Measurements from ENCODE around the gene CGB2.
"Not testable (repeated sequence)": the region's sequence is repeated elsewhere in the genome, so short reads cannot be mapped to it uniquely, and the experiment has no call there.

The CGB2 gene

DNA sequence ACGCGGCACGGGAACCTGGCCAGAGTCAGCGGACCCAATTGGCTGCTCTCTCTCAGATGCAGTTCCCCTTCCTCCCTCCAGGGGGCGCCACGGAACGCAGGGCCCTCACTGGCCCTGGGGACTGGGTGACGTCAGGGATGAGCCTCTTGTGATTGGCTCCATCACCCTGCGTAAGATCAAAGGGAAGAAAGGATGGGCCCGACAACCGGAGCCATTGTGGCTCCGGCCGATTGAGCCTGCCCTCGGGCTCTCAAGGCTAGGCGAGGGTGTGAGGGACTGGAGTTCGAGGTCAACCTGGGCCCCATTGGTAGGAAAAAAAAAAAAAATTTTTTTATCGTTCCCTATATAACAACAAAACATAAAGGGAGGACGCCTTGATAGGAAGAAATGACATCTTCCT, 5.1 kb downstream of the CGB2 start, which contains the start of gene CGB1:
CGB1 (minus strand) TSS at position 81 of the 400 bp plus-strand sequence. CDS start 184 bp downstream, outside the sequence.
- H3K4me1 ChIP-seq (ENCODE audit: control insufficient read depth, insufficient read depth, low read length, poor library complexity, severe bottlenecking); H3K9me3 ChIP-seq (ENCODE audit: control insufficient read depth, low read length); H3K36me3 ChIP-seq (ENCODE audit: control insufficient read depth, insufficient read depth, low read length); H3K4me3 ChIP-seq (ENCODE audit: insufficient read depth, low read depth, low read length, poor library complexity, severe bottlenecking); H3K27ac ChIP-seq (ENCODE audit: insufficient read depth, low read length, poor library complexity, severe bottlenecking); H3K27me3 ChIP-seq (replicated peaks; ENCODE audit: control insufficient read depth, insufficient read depth, low read length, poor library complexity, severe bottlenecking): not testable (repeated sequence)
- DNase-seq, result peak in 1 of 3 donors; percentile 27

DNA sequence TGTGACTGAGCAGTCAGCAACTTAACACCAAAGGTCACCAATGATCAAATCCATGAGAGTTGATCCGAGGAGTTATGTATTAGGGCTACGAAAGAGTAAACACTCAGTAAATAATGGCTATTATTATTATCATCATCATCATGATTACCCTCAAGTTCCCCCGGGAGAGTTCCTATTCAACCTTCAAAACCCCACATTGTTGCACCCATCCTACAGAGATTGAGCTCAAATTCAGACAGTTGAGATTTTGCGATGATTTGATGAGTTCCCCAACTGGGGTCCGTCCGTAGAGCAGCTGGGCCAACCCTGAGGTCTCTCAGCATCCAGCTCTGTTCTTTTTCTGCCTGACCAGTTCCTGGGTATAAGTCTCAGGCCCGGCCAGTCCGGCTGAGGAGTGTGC, 6.4 kb downstream of the CGB2 start:
- H3K4me1 ChIP-seq (ENCODE audit: control insufficient read depth, insufficient read depth, low read length, poor library complexity, severe bottlenecking); H3K4me3 ChIP-seq (ENCODE audit: insufficient read depth, low read depth, low read length, poor library complexity, severe bottlenecking); H3K27ac ChIP-seq (ENCODE audit: insufficient read depth, low read length, poor library complexity, severe bottlenecking); H3K27me3 ChIP-seq (replicated peaks; ENCODE audit: control insufficient read depth, insufficient read depth, low read length, poor library complexity, severe bottlenecking); DNase-seq; H3K36me3 ChIP-seq (ENCODE audit: control insufficient read depth, insufficient read depth, low read length); H3K9me3 ChIP-seq (ENCODE audit: control insufficient read depth, low read length): not testable (repeated sequence)

DNA sequence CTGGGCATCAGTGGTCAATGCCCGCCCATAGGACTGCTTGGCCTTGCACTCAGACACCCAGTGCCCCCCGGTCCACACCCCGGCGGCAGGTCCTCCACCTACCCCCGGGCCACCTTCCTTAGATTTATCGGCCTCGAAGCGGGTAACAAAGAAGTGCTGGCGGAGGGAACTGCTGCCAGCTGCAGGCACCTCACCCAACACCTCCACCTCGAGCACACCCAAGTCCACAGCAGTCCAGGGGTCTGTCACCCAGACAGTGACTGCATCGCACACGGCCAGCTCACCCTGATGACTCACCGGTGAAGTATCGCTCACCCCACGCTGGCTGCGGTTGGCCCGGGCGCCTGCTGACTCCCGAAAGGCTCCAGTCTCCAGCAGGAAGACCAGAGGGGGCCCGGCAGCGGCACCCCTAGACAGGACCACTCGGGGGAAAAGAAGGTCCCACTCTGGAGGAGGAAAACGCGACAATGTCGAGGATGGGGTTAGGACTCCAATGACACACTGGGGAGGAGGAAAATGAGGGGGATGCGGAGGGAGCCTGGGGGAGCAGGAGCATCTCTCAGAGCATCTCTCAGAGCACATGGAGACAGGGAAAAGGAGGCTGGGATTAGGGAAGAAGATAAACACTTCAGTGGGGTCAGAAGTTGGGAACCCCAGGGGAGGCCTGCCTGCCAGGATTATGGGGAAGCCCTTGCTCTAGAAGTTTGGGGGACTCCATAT, 7.0 kb downstream of the CGB2 start:
- not testable (repeated sequence) for DNase-seq; H3K27ac ChIP-seq (ENCODE audit: insufficient read depth, low read length, poor library complexity, severe bottlenecking); H3K27me3 ChIP-seq (replicated peaks; ENCODE audit: control insufficient read depth, insufficient read depth, low read length, poor library complexity, severe bottlenecking); H3K9me3 ChIP-seq (ENCODE audit: control insufficient read depth, low read length); H3K36me3 ChIP-seq (ENCODE audit: control insufficient read depth, insufficient read depth, low read length); H3K4me1 ChIP-seq (ENCODE audit: control insufficient read depth, insufficient read depth, low read length, poor library complexity, severe bottlenecking); H3K4me3 ChIP-seq (ENCODE audit: insufficient read depth, low read depth, low read length, poor library complexity, severe bottlenecking)

DNA sequence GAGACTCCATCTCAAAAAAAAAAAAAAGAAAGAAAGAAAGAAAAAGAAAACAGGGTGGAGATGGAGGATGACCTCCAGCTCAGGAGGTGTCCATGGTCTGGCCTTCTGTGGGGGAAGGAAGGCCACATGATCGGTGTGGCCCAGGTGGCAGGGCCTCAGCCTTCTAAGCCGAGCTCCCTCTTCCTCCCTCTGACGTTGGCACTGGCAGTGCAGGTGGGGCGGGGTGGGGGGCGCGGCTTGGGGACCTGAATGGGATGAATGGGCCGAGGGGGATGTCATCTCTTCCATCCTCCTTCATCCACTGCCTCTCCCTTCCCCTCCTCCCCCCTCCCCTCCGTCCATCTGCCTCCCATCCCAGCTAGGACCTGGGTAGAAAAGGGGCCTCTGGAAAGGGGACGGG, 8.0 kb downstream of the CGB2 start:
- not testable (repeated sequence) for H3K9me3 ChIP-seq (ENCODE audit: control insufficient read depth, low read length); H3K27me3 ChIP-seq (replicated peaks; ENCODE audit: control insufficient read depth, insufficient read depth, low read length, poor library complexity, severe bottlenecking); H3K27ac ChIP-seq (ENCODE audit: insufficient read depth, low read length, poor library complexity, severe bottlenecking); H3K36me3 ChIP-seq (ENCODE audit: control insufficient read depth, insufficient read depth, low read length); DNase-seq; H3K4me1 ChIP-seq (ENCODE audit: control insufficient read depth, insufficient read depth, low read length, poor library complexity, severe bottlenecking); H3K4me3 ChIP-seq (ENCODE audit: insufficient read depth, low read depth, low read length, poor library complexity, severe bottlenecking)

DNA sequence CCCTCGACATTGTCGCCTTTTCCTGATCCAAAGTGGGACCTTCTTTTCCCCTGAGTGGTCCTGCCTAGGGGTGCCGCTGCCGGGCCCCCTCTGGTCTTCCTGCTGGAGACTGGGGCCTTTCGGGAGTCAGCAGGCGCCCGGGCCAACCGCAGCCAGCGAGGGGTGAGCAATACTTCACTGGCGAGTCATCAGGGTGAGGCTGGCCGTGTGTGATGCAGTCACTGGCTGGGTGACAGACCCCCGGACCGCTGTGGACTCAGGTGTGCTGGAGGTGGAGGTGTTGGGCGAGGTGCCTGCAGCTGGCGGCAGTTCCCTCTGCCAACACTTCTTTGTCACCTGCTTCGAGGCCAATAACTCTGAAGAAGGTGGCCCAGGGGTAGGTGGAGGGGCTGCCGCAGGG, 10.5 kb downstream of the CGB2 start:
- Histone ChIP-seq H3K36me3 (ENCODE audit: control insufficient read depth, insufficient read depth, low read length) (no peaks in the 10 kb centered on the region), H3K9me3 (ENCODE audit: control insufficient read depth, low read length) (no peaks in the 10 kb centered on the region), H3K27ac (ENCODE audit: insufficient read depth, low read length, poor library complexity, severe bottlenecking) (no peak overlapping the region), H3K27me3 (replicated peaks; ENCODE audit: control insufficient read depth, insufficient read depth, low read length, poor library complexity, severe bottlenecking) (no peaks in the 10 kb centered on the region), H3K4me3 (ENCODE audit: insufficient read depth, low read depth, low read length, poor library complexity, severe bottlenecking) (no peak overlapping the region), H3K4me1 (ENCODE audit: control insufficient read depth, insufficient read depth, low read length, poor library complexity, severe bottlenecking) (no peaks in the 10 kb centered on the region)
- DNase-seq, result no peak

DNA sequence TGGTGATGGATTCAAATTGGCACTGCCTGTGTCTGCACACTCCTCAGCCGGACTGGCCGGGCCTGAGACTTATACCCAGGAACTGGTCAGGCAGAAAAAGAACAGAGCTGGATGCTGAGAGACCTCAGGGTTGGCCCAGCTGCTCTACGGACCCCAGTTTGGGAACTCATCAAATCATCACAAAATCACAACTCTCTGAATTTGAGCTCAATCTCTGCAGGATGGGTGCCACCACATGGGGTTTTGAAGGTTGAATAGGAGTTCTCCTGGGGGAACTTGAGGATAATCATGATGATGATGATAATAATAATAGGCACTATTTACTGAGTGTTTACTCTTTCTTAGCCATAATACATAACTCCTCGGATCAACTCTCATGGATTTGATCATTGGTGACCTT, 11.0 kb downstream of the CGB2 start:
- H3K4me1 ChIP-seq (ENCODE audit: control insufficient read depth, insufficient read depth, low read length, poor library complexity, severe bottlenecking); H3K4me3 ChIP-seq (ENCODE audit: insufficient read depth, low read depth, low read length, poor library complexity, severe bottlenecking); H3K27me3 ChIP-seq (replicated peaks; ENCODE audit: control insufficient read depth, insufficient read depth, low read length, poor library complexity, severe bottlenecking); H3K27ac ChIP-seq (ENCODE audit: insufficient read depth, low read length, poor library complexity, severe bottlenecking); DNase-seq; H3K9me3 ChIP-seq (ENCODE audit: control insufficient read depth, low read length); H3K36me3 ChIP-seq (ENCODE audit: control insufficient read depth, insufficient read depth, low read length): not testable (repeated sequence)

DNA sequence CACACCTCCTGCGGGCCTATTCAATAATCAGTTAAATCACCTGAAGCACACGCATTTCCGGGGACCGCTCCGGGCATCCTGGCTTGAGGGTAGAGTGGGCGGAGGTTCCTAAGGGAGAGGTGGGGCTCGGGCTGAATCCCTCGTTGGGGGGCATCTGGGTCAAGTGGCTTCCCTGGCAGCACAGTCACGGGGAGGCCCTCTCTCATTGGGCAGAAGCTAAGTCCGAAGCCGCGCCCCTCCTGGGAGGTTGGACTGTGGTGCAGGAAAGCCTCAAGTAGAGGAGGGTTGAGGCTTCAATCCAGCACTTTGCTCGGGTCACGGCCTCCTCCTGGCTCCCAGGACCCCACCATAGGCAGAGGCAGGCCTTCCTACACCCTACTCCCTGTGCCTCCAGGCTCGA, 11.9 kb downstream of the CGB2 start, which contains the start of gene CGB5:
CGB5 (plus strand) TSS at position 301 of the 400 bp plus-strand sequence. CDS start 362 bp downstream, outside the sequence.
- not testable (repeated sequence) for H3K4me3 ChIP-seq (ENCODE audit: insufficient read depth, low read depth, low read length, poor library complexity, severe bottlenecking); DNase-seq; H3K27ac ChIP-seq (ENCODE audit: insufficient read depth, low read length, poor library complexity, severe bottlenecking); H3K4me1 ChIP-seq (ENCODE audit: control insufficient read depth, insufficient read depth, low read length, poor library complexity, severe bottlenecking); H3K9me3 ChIP-seq (ENCODE audit: control insufficient read depth, low read length); H3K27me3 ChIP-seq (replicated peaks; ENCODE audit: control insufficient read depth, insufficient read depth, low read length, poor library complexity, severe bottlenecking); H3K36me3 ChIP-seq (ENCODE audit: control insufficient read depth, insufficient read depth, low read length)

DNA sequence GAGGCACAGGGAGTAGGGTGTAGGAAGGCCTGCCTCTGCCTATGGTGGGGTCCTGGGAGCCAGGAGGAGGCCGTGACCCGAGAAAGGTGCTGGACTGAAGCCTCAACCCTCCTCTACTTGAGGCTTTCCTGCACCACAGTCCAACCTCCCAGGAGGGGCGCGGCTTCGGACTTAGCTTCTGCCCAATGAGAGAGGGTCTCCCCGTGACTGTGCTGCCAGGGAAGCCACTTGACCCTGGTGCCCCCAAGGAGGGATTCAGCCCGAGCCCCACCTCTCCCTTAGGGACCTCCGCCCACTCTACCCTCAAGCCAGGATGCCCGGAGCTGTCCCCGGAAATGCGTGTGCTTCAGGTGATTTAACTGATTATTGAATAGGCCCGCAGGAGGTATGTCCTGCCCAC, 17.3 kb downstream of the CGB2 start, which contains the start of gene CGB8:
CGB8 (minus strand) TSS at position 101 of the 400 bp plus-strand sequence. CDS start 372 bp downstream, outside the sequence.
- H3K27ac ChIP-seq (ENCODE audit: insufficient read depth, low read length, poor library complexity, severe bottlenecking); H3K27me3 ChIP-seq (replicated peaks; ENCODE audit: control insufficient read depth, insufficient read depth, low read length, poor library complexity, severe bottlenecking); H3K4me3 ChIP-seq (ENCODE audit: insufficient read depth, low read depth, low read length, poor library complexity, severe bottlenecking); H3K36me3 ChIP-seq (ENCODE audit: control insufficient read depth, insufficient read depth, low read length); H3K9me3 ChIP-seq (ENCODE audit: control insufficient read depth, low read length); H3K4me1 ChIP-seq (ENCODE audit: control insufficient read depth, insufficient read depth, low read length, poor library complexity, severe bottlenecking); DNase-seq: not testable (repeated sequence)

DNA sequence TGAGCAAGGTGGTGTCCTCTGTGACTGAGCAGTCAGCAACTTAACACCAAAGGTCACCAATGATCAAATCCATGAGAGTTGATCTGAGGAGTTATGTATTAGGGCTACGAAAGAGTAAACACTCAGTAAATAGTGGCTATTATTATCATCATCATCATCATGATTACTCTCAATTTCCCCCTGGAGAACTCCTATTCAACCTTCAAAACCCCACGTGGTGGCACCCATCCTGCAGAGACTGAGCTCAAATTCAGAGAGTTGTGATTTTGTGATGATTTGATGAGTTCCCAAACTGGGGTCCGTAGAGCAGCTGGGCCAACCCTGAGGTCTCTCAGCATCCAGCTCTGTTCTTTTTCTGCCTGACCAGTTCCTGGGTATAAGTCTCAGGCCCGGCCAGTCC, 18.1 kb downstream of the CGB2 start:
- H3K27ac ChIP-seq (ENCODE audit: insufficient read depth, low read length, poor library complexity, severe bottlenecking); H3K4me1 ChIP-seq (ENCODE audit: control insufficient read depth, insufficient read depth, low read length, poor library complexity, severe bottlenecking); H3K4me3 ChIP-seq (ENCODE audit: insufficient read depth, low read depth, low read length, poor library complexity, severe bottlenecking); H3K36me3 ChIP-seq (ENCODE audit: control insufficient read depth, insufficient read depth, low read length); H3K27me3 ChIP-seq (replicated peaks; ENCODE audit: control insufficient read depth, insufficient read depth, low read length, poor library complexity, severe bottlenecking); DNase-seq; H3K9me3 ChIP-seq (ENCODE audit: control insufficient read depth, low read length): not testable (repeated sequence)

DNA sequence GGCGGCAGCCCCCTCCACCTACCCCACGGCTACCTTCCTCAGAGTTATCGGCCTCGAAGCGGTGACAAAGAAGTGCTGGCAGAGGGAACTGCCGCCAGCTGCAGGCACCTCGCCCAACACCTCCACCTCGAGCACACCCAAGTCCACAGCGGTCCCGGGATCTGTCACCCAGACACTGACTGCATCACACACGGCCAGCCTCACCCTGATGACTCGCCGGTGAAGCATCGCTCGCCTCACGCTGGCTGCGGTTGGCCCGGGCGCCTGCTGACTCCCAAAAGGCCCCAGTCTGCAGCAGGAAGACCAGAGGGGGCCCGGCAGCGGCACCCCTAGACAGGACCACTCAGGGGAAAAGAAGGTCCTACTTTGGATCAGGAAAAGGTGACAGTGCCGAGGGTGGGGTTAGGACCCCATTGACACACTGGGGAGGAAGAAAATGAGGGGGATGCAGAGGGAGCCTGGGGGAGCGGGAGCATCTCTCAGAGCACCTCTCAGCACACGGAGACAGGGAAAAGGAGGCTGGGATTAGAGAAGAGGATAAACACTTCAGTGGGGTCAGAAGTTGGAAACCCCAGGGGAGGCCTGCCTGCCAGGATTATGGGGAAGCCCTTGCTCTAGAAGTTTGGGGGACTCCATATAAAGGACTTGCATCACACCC, 18.8 kb downstream of the CGB2 start:
- H3K27ac ChIP-seq (ENCODE audit: insufficient read depth, low read length, poor library complexity, severe bottlenecking); H3K4me1 ChIP-seq (ENCODE audit: control insufficient read depth, insufficient read depth, low read length, poor library complexity, severe bottlenecking); H3K4me3 ChIP-seq (ENCODE audit: insufficient read depth, low read depth, low read length, poor library complexity, severe bottlenecking); H3K27me3 ChIP-seq (replicated peaks; ENCODE audit: control insufficient read depth, insufficient read depth, low read length, poor library complexity, severe bottlenecking); H3K9me3 ChIP-seq (ENCODE audit: control insufficient read depth, low read length); DNase-seq; H3K36me3 ChIP-seq (ENCODE audit: control insufficient read depth, insufficient read depth, low read length): not testable (repeated sequence)

Measured in effector memory CD4-positive, alpha-beta T cell (primary cell).